NCI-H748 (cell line): ENCODE data around the gene TLE3.

ENCODE experiments used
- DNase-seq: peaks from one replicate; lab custom pipeline; 2025; ENCODE audit not compliant: unreplicated experiment; lab: John Stamatoyannopoulos, UW

The TLE3 gene

GRCh38 chr15:70063980-70064379 lies 33.7 kb downstream of the TLE3 start:
- DNase-seq, result no peak

- no peak for DNase-seq
These were observed 34.3 kb downstream of the TLE3 start for GRCh38 chr15:70063261-70063925.

- DNase-seq, result peak; percentile 96
These were observed 35.3 kb downstream of the TLE3 start for GRCh38 chr15:70062321-70062956.

- no peak for DNase-seq
These were observed 35.9 kb downstream of the TLE3 start for GRCh38 chr15:70061696-70062270.

- no peak for DNase-seq
These were observed 36.8 kb downstream of the TLE3 start for GRCh38 chr15:70060993-70061305.

- DNase-seq, result no peak
These were observed 37.3 kb downstream of the TLE3 start for GRCh38 chr15:70060214-70060992.

- DNase-seq, result no peak
These were observed 38.1 kb downstream of the TLE3 start for GRCh38 chr15:70059476-70060213.

GRCh38 chr15:70058642-70059360 lies 38.9 kb downstream of the TLE3 start:
- DNase-seq, result no peak

GRCh38 chr15:70057931-70058641 lies 39.6 kb downstream of the TLE3 start:
- no peak for DNase-seq

GRCh38 chr15:70056091-70056680 lies 41.5 kb downstream of the TLE3 start:
- DNase-seq, result no peak

GRCh38 chr15:70055601-70056051 lies 42.1 kb downstream of the TLE3 start:
- DNase-seq, result no peak

- DNase-seq, result no peak
These were observed 42.8 kb downstream of the TLE3 start for GRCh38 chr15:70054884-70055387.

GRCh38 chr15:70054366-70054765 lies 43.4 kb downstream of the TLE3 start:
- DNase-seq, result no peak

GRCh38 chr15:70053716-70054229 lies 43.9 kb downstream of the TLE3 start:
- no peak for DNase-seq

GRCh38 chr15:70053001-70053715 lies 44.6 kb downstream of the TLE3 start:
- no peak for DNase-seq

GRCh38 chr15:70051948-70052633 lies 45.6 kb downstream of the TLE3 start:
- no peak for DNase-seq

GRCh38 chr15:70050970-70051369 lies 46.7 kb downstream of the TLE3 start:
- no peak for DNase-seq

- no peak for DNase-seq
These were observed 47.3 kb downstream of the TLE3 start for GRCh38 chr15:70050441-70050840.
